ENCODE data around the gene IFT88.
"Not testable (repeated sequence)": the region's sequence is repeated elsewhere in the genome, so short reads cannot be mapped to it uniquely, and the experiment has no call there.

The IFT88 gene

GRCh38 chr13:20623000-20623399, 56.0 kb downstream of the IFT88 start:
- DNase-seq (ENCODE audit: low read depth in 1 of 2, low spot score in 1 of 2) = no peak

GRCh38 chr13:20624213-20624612, 57.3 kb downstream of the IFT88 start:
- DNase-seq (ENCODE audit: low read depth in 1 of 2, low spot score in 1 of 2) = no peak

- no peak for DNase-seq (ENCODE audit: low read depth in 1 of 2, low spot score in 1 of 2)
Measured at GRCh38 chr13:20633802-20634201, 66.8 kb downstream of the IFT88 start.

- DNase-seq (ENCODE audit: low read depth in 1 of 2, low spot score in 1 of 2) = no peak
Measured at GRCh38 chr13:20636079-20636478, 69.1 kb downstream of the IFT88 start.

- DNase-seq (ENCODE audit: low read depth in 1 of 2, low spot score in 1 of 2) = no peak
Measured at GRCh38 chr13:20637811-20638210, 70.9 kb downstream of the IFT88 start.

GRCh38 chr13:20647758-20648157, 80.8 kb downstream of the IFT88 start:
- no peak for DNase-seq (ENCODE audit: low read depth in 1 of 2, low spot score in 1 of 2)

GRCh38 chr13:20652946-20653345, 86.0 kb downstream of the IFT88 start:
- DNase-seq (ENCODE audit: low read depth in 1 of 2, low spot score in 1 of 2) = no peak

GRCh38 chr13:20654156-20654555, 87.2 kb downstream of the IFT88 start:
- DNase-seq (ENCODE audit: low read depth in 1 of 2, low spot score in 1 of 2) = no peak

- no peak for DNase-seq (ENCODE audit: low read depth in 1 of 2, low spot score in 1 of 2)
Measured at GRCh38 chr13:20658451-20659040, 91.6 kb downstream of the IFT88 start.

GRCh38 chr13:20664351-20664750, 97.4 kb downstream of the IFT88 start:
- DNase-seq (ENCODE audit: low read depth in 1 of 2, low spot score in 1 of 2) = no peak

GRCh38 chr13:20666948-20667347, 100.0 kb downstream of the IFT88 start:
- no peak for DNase-seq (ENCODE audit: low read depth in 1 of 2, low spot score in 1 of 2)

- no peak for DNase-seq (ENCODE audit: low read depth in 1 of 2, low spot score in 1 of 2)
Measured at GRCh38 chr13:20667857-20668437, 101.0 kb downstream of the IFT88 start.

- DNase-seq (ENCODE audit: low read depth in 1 of 2, low spot score in 1 of 2) = no peak
Measured at GRCh38 chr13:20669162-20669561, 102.2 kb downstream of the IFT88 start.

GRCh38 chr13:20671789-20672188, 104.8 kb downstream of the IFT88 start:
- DNase-seq (ENCODE audit: low read depth in 1 of 2, low spot score in 1 of 2) = no peak

- no peak for DNase-seq (ENCODE audit: low read depth in 1 of 2, low spot score in 1 of 2)
Measured at GRCh38 chr13:20672772-20673171, 105.8 kb downstream of the IFT88 start.

- no peak for DNase-seq (ENCODE audit: low read depth in 1 of 2, low spot score in 1 of 2)
Measured at GRCh38 chr13:20673715-20674114, 106.8 kb downstream of the IFT88 start.

GRCh38 chr13:20676213-20676612, 109.3 kb downstream of the IFT88 start:
- DNase-seq (ENCODE audit: low read depth in 1 of 2, low spot score in 1 of 2) = no peak

- not testable (repeated sequence) for DNase-seq (ENCODE audit: low read depth in 1 of 2, low spot score in 1 of 2)
Measured at GRCh38 chr13:20678606-20679005, 111.6 kb downstream of the IFT88 start.

- no peak for DNase-seq (ENCODE audit: low read depth in 1 of 2, low spot score in 1 of 2)
Measured at GRCh38 chr13:20679879-20680278, 112.9 kb downstream of the IFT88 start.

GRCh38 chr13:20680416-20681080, 113.6 kb downstream of the IFT88 start:
- no peak for DNase-seq (ENCODE audit: low read depth in 1 of 2, low spot score in 1 of 2)

GRCh38 chr13:20681481-20681880, 114.5 kb downstream of the IFT88 start:
- DNase-seq (ENCODE audit: low read depth in 1 of 2, low spot score in 1 of 2) = not testable (repeated sequence)

GRCh38 chr13:20682061-20682460, 115.1 kb downstream of the IFT88 start:
- DNase-seq (ENCODE audit: low read depth in 1 of 2, low spot score in 1 of 2) = no peak

- no peak for DNase-seq (ENCODE audit: low read depth in 1 of 2, low spot score in 1 of 2)
Measured at GRCh38 chr13:20684041-20684440, 117.1 kb downstream of the IFT88 start.
